GM04504 (cell line): Measurements from ENCODE around the gene RGS14.
"Not testable (repeated sequence)": the region's sequence is repeated elsewhere in the genome, so short reads cannot be mapped to it uniquely, and the experiment has no call there.

ENCODE experiments used
- DNase-seq: peaks from one replicate; pipeline ENCODE4 v3.0.0-alpha.2; 2012; ENCODE audit warnings: low read depth

Gene RGS14

DNA sequence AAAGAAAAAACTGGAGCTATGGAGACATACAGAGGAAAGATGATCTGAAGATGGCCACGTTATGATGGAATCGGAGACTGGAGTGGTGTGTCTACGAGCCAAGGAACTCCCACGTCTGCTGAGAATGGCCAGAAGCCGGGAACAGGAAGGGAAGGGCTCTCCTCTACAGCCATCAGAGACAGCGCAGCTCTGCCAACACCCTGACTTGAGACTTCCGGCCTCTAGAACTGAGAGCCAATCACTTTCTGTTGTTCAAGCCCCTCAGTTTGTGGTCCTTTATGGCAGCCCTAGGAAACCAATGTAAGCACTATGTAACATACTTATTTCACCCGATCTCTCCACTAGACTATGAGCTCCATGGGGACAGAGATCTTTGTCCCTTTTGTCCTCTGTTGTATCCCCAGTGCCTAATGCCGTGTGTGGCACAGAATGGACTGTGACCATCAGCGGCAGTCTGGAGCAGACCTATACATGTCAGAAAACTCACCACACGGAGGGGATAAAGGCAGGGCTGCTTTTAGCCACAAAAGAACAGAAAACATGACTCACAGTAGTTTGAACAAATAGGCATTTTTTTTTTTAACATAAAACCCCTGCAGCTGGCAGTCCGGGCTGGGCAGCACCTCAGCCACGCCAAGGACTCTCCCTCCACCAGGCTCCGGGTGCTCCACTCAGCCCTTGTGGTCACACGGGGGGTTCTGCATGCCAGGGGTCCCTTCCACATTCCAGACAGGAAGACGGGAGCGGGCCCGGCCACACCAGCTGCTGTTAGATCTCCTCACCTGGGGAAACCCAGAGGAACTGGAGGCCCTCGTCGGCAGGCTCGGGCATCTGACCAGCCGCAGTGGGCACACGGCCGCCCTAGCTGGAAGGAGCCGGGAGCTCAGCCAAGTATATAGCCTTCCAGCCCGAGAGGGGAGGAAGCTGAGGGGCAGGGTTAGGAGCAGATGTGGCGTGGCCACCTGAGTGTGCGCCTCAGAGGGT, 29.9 kb upstream of the RGS14 start:
- no peak for DNase-seq

DNA sequence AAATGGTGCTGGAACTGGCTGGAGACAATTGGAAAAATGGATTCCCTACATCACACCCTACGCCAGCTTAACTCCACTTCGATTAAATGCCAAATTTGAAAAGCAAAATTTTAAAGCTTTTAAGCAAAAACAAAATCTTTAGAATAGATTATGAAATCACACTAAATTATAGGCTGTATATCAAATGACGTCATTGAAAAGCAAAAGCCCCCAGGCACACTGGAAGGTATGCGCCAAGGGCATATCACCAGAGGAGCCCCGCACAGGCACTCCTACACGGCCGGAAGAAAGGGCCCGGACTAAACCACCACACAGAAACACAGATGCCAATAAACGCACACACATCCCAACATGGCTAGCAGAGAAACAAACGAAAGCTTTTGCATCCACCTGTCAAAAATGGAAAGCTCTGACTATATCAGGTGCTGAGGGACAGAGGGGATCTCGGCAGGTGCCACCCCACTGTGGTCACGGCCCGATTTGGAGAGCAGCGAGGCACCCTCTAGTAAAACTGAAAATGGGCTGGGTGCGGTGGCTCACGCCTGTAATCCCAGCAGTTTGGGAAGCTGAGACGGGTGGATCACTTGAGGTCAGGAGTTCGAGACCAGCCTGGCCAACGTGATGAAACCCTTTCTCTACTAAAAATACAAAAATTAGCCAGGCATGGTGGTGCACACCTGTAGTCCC, 29.0 kb upstream of the RGS14 start:
- no peak for DNase-seq

DNA sequence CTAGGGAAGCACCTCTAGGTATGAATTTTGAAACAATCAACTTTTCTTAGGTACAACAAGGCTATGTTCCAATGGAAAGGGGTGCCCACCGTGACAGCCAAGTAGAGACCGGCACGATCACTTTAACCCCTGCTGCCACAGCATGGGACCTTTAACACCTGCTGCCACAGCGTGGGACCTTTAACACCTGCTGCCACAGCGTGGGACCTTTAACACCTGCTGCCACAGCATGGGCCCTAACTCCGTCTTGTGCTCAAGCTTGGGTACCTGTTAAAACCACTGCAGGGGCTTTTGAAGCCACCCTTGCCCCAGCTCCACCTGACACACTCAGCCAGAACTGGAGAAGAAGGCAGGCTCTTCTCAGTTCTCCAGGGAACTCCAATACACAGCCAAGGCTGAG, 27.8 kb upstream of the RGS14 start:
- no peak for DNase-seq

DNA sequence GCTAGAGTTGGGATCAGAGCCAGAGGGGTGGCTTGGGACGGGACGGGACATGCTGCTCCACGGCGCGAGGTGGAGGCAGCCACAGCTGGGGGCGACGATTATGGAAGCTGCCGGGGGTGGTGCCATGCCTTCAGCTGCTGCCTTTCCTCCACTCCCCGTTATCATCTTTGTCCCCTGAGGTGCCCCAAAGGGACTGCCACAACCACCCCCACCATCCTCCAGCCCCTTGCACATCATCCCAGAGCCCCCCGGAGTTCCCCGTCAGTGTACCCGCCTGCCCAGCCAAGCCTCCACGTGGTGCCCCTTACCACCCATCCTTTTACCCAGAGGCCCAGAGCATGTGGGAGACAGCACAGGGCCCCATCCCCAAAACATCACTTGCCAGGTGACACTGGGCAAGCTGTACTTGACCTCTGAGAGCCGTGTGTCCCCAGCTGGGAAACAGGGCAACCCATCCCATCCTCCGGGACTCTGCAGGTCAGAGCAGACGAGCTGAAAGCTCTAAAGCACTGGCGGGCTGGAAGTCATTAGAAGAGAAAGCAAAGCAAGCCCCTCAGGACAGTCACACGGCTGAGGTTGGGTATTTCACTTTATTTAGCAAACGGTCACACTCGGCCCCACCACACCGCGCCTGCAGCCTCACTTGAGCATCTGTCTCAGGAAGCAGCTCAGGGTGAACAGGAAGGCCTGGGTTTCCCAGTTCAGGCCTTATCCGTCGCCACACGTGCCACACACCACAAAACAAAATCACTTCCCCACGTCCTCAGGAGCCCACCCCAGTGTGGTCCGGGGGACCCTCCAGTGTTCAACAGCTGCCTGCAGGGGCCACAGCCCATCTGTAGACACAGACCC, 26.5 kb upstream of the RGS14 start:
- no peak for DNase-seq

DNA sequence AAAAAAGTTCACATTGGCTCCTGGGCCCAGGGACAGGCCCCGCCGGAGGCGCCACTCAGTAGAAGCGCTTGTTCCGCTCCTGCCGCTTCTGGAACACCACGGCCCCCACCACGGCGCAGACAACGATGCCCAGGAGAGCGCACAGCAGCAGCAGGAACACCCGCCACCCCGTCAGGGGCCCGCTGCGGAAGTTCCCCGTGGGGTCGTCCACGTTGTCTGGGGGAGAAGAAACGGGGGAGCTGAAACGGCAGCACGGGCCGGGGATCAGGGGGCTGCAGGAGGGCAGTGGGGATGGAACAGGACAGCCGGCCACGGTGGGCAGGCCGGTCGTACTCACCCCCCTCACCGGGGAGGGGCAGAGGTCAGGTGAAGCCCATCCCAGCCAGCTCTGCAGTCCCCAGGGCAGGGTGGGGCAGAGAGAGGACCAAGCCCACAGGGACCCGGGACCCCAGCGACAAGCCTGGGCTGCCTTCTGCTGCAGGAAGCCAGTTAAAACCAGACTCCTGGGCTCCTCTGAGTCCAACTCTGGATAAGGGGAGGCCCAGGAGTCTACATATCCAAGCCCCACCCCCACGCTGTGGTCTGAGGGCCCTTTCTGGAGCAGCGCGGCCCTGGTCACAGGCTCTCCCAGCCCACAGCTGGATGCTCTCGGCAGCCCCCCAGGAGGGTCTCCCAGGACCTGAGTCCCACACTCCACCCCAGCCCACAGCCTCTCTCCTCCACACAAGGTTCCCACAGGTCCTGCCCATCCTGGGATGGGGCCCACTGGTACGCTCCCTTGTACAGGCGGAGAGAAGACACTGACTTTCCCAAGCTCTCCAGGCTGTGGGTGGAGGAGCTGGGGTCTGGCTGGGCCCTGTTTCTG, 25.5 kb upstream of the RGS14 start:
- no peak for DNase-seq

DNA sequence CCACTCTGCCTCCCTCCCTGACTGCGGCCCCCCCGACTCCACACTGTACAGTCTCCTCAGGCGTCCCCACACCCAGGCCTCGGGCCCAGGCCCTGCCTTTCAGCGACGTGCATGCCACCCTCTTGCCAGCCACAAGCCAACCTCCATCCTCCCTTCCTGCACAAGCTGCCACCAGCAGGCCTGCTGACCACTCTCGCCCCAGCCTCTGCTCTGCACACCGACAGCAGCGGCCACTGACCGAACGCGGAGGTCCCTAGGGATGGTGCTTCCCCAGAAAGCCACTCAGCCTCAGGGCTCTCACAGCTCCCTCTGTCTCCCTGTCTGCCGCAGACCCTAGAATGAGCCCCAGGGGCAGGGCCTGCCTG, 24.8 kb upstream of the RGS14 start:
- DNase-seq, result no peak

DNA sequence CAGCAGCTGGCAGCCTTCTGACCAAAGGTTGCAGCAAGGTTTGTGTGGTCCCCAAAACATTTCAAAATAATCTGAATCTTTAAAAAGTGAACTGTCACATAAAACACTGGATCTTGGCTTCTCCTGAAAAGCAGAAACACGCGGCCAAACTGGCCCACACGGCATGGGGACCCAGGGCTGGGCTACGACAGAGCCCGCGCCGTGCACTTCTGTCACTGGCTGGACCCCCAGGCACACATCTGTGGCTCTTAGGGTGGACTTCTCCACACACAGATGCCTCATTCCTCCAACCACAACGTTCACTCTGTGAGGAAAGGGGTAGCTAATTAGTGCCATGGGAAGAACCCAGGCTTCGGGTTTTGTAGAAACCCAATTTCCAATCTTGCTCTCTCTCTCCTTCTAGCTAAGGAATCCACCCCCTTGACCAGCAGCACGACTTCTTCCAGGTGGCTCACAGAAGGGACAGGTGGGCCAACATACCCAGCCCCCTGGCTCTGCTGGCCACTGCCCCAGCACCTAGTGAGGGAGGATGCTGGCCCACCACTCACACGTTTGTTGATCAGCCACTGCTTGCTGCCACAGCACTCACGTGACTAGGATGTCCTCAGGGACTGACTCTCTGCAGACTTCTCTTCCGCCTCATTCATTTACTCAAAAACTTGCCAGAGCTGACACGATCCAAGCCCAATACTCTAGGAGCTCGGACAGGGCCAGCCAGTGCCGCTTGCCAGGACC, 24.1 kb upstream of the RGS14 start:
- DNase-seq, result no peak

DNA sequence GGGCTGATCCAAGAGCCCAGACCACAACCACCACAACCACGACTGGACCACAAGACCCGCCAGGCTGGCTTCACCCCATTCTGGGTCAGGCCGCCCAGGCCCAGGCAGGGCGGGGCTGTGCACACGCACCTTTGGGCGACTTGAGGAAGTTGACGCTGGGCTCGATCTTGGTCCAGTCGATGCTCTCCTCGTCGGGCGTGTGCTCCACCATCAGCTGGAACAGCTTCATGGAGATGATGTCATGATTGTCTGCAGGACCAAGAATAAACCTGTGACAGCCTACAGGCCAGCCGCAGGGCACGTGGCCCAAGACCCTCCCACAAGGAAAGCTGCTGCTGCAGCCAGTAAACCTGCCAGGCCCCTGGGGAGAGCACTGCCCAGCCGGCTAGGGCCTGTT, 23.6 kb upstream of the RGS14 start:
- DNase-seq, result no peak

DNA sequence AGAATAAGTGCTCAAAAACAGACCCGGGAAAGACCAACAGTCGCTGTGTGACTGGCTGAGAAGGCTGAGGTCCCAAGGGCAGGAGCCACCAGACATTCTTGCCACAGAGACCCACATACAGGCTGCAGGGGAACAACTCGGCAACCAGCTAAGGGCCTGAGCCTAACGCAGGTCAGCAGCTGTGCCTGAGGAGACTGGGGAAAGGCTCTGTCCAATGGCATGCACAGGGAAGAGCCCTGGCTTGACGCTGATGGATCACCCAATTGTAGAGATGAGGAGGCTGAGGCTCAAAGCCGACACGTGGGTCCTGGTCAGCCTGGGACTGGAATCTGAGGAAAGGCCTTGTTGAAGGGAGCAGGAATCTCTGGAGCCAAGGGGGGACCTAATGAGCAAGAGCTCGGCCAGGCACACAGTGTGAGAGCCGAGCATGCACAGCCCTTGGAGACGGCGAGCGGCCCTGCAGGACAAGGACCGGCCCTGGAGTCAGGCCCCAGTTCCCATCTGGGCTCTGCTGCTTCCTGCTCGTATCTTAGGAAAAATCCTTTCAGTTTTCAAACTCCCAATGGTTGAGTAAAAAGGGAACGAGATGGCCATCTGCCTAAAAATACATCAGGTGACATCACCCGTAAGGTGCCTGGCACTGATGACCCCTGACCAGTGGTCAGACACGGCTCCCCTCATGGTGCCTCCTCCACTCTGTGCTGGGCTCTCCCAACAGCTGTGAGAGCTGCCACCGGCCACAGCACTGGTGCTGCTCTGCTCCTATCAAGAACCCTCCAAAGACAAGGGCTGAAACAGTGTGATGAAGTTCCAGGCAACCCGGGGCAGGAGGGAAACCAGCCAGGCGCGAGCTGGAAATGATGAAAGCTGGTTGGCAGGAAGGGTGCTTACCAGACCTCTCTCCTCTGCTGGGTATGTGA, 22.7 kb upstream of the RGS14 start:
- DNase-seq, result no peak

DNA sequence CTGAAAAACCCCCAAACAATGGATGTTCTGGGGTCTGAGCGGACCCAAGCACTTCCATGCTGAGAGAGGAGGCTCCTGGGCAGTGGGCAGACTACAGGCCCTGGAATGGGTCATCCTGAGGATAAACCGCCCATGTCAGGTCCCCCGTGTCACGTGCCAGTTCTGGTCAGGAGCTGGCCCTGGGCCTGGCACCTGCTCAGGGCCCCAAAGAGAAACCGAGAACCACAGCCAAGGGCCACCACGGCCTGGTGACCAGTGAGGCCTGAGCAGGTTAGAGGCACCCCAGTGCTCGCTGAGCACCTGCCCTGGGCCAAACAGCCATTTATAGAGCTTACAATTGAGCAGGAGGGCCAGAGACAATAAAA, 22.0 kb upstream of the RGS14 start:
- DNase-seq, result no peak

DNA sequence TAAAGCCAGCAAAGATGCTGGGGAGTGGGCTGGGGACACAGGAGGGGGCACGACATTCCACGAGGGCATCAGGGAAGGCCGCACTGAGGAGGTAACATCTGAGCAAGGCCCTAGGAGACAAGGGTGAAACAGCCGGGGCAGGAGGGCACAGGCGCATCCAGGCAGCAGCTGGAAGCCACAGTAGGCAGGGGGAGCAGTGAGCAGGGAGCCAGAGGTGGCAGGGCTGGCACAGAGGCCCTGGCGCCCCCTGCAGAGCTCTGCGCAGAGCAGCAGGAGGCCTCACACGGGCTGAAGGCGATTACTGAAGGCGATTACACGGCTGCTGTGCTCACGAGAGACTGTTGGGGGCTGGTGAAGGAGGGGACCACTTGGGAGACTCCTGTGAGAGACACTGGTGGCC, 21.6 kb upstream of the RGS14 start:
- no peak for DNase-seq

DNA sequence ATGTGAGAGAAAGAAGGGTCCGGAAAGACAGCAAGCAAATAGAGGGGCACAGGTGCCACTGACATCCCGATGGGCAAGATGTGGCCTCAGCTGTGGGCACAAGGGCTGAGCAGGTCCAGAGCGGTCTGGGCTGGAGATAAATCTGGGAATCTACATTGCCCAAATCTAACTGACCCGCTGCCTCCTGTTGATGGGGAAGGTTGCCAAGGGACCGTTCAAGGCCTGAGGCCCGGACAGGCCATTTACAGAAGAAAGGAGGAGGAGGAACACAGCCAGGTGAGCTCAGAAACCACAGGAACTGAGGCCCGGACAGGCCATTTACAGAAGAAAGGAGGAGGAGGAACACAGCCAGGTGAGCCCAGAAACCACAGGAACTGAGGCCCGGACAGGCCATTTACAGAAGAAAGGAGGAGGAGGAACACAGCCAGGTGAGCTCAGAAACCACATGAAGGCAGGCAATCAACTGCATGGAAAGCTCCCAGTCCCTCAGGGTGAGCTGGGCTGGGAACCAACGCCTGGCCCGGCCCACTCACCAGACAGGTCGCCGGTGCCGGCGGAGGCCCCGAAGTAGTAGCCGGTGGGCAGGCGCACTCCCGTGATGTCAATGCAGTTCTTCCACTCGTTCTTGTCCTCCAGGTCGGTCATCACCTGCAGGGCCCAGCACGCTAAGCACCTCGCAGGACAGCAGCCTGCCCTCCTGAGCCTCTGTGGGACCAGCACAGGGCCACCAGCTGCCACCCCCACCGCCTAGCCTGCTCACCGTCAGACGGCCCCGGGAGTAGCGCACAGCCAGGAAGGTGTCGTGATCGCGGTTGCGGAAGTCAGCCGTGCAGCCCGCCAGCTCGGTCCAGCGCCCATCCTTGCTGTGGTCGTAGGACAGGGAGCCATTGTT, 20.9 kb upstream of the RGS14 start:
- DNase-seq, result no peak

DNA sequence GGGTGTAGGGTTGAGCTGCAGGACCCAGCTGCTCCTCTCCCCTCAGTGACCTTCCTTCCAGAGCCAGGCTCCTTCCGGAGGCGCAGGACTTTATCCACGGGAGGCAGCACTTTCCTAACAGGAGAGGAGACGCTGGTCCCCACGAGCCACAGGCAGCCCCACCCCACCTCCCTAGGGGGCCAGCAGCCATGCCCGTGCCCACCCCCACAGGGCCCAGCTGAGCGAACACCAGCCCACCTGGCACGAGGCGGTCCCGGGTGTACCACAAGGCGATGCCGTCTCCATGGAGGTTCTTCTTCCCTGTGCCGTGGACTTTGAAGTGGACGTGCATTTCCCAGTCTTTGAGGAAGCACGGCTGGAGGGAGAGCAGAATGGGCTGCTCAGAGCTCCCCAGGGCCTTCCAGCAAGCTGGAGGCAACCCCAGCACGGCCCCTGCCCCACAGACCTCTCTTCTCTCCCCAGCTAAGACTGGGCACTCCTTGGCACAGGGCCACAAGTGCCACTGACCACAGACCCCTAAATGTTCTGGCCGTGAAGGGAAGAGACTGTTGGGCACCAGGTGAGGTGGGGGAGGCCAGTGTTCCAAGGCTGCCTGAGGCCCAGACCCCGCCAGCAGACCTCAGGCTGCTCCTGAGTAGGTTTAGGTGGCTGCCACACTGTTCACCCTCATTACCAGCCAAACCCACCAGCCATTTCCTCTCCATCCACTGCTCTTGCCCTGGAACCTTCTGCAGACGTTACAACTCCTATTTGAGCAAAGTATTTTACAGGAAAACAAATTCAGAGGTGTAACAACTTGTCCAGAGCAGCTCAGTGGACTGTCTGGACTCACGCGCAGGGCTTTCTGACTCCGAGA, 19.2 kb upstream of the RGS14 start:
- DNase-seq, result no peak

DNA sequence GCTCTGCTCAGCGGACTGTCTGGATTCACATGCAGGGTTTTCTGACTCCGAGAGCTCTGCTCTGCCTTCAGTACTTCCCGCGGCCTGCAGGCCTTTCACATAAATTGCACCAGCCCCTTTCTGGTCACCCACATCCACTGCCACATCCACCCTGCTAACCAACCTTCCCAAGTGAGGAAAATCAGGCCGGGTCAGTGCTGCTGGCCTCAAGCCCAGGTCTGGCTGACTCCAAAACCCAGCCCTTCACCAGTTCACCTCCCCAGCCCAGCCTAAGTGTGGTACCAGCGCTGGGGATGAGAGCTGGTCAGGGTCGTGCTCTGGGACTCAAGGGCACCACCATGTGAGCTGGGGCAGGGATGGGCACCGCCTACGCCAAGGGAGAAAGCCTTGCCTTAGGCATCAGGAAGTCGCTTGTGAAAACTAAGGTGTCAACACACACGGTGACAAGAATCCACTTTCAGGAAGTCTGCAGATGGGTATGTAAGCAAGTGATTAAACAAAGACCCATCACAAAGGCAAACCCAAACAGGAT, 18.6 kb upstream of the RGS14 start:
- no peak for DNase-seq

DNA sequence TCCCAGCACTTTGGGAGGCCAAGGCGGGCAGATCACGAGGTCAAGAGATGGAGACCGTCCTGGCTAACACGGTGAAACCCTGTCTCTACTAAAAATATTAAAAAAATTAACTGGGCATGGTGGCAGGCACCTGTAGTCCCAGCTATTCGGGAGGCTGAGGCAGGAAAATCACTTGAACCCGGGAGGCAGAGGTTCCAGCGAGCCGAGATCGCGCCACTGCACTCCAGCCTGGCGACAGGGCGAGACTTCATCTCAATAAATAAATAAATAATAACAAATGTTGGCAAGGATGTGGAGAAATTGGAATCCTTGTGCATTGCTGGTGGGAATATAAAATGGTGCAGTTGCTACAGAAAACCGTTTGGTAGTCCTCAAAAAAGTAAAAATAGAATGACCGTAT, 14.7 kb upstream of the RGS14 start:
- not testable (repeated sequence) for DNase-seq

DNA sequence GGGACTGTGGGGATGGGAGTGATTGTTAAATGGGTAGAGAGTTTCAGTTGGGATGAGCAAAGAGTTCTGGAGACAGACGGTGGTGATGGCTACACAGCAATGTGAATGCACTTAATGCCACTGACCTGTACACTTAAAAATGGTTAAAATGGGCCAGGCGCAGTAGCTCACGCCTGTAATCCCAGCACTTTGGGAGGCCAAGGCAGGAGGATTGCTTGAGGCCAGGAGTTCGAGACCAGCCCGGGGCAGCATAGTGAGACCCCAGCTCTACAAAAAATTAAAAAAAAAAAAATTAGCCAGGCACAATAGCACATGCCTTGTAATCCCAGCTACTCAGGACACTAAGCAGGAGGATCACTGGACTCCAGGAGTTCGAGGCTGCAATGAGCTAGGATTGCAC, 13.9 kb upstream of the RGS14 start:
- DNase-seq, result no peak

DNA sequence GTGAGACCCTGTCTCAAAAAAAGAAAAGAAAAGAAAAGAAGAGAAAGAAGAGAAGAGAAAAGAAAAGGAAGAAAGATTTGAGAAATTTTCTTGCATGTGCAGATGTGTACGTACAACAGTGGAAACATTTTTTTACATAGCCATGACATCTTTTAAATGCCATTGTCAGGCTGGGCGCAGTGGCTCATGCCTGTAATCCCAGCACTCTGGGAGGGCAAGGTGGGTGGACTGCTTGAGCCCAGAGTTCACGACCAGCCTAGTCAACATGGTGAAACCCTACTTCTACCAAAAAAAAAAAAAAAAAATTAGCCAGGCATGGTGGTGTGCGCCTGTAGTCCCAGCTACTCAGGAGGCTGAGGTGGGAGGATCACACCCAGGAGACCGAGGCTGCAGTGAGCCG, 12.8 kb upstream of the RGS14 start:
- no peak for DNase-seq

DNA sequence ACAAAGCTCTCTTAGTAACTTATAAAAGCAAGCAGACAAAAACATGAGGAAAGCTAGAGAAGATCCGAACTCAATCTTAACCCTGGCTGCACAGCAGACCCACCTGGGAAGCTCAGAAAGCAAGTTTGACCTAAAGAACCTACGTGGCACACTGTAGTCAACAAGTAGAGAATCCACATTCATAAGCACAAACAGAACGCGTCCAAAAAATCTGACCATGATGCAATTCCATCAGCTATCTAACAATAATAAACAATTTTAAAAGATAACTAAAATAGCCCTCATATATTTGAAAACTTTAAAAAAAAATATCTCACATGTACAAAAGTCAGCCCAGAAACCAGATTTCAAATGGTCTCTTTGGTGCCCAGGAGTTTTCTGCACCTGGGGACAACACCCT, 10.9 kb upstream of the RGS14 start:
- no peak for DNase-seq
